PFSK-1 (cell line): ENCODE data around the gene PLD5.

Experiments used
- FOXP2 ChIP-seq: optimal IDR thresholded peaks from 2 replicates; pipeline ENCODE3; 2011; ENCODE audit warnings: borderline replicate concordance, control low read depth, inconsistent platforms; ENCODE audit not compliant: insufficient read depth; ENCODE audit errors: extremely low read length, extremely low read depth
- POLR2AphosphoS5 ChIP-seq: IDR thresholded peaks from 2 replicates; pipeline ENCODE4 v1.6.1; 2012; ENCODE audit warnings: low read depth, mild to moderate bottlenecking, control low read depth, low read length, moderate library complexity
- REST ChIP-seq, 2 experiments: IDR thresholded peaks; 2 replicates each; pipeline versions ENCODE4 v1.6.1 to v1.8.0; 2011 to 2012; ENCODE audit warnings: low read depth in 2 of 2, low read length in 2 of 2, control low read depth in 1 of 2, inconsistent platforms in 1 of 2, mild to moderate bottlenecking in 1 of 2, moderate library complexity in 1 of 2; ENCODE audit not compliant: insufficient read depth in 1 of 2
- SIN3A ChIP-seq: IDR thresholded peaks from 2 replicates; pipeline ENCODE4 v1.6.1; 2012; ENCODE audit warnings: mild to moderate bottlenecking, low read length, moderate library complexity, borderline replicate concordance; ENCODE audit not compliant: insufficient read depth
- TAF1 ChIP-seq: IDR thresholded peaks from 2 replicates; pipeline ENCODE4 v1.6.1; 2012; ENCODE audit warnings: low read length, control low read depth, borderline replicate concordance; ENCODE audit not compliant: insufficient read depth

PLD5 gene

GRCh38 chr1:242542271-242542670 lies 17.8 kb upstream of the PLD5 start:
- no peak for TF ChIP-seq SIN3A
- TF ChIP-seq REST (IDR thresholded peaks at IDR 0.05; ENCODE audit: insufficient read depth in 1 of 2, low read depth in 2 of 2, low read length in 2 of 2), result peak; percentile 41 to 85; a peak in 3 of 4 replicates

- TF ChIP-seq SIN3A, result no peak
These were observed 11.5 kb upstream of the PLD5 start for GRCh38 chr1:242535986-242536385.

GRCh38 chr1:242534753-242535152 lies 10.3 kb upstream of the PLD5 start:
- TF ChIP-seq FOXP2, result no peak
- TF ChIP-seq TAF1, result no peak
- TF ChIP-seq REST (IDR thresholded peaks at IDR 0.05; ENCODE audit: insufficient read depth in 1 of 2, low read depth in 2 of 2, low read length in 2 of 2), result no peak
- TF ChIP-seq POLR2AphosphoS5, result no peak
- no peak for TF ChIP-seq SIN3A

- no peak for TF ChIP-seq TAF1
- no peak for TF ChIP-seq REST (IDR thresholded peaks at IDR 0.05; ENCODE audit: insufficient read depth in 1 of 2, low read depth in 2 of 2, low read length in 2 of 2)
- TF ChIP-seq POLR2AphosphoS5, result no peak
- TF ChIP-seq FOXP2, result no peak
- no peak for TF ChIP-seq SIN3A
These were observed 6.3 kb upstream of the PLD5 start for GRCh38 chr1:242530761-242531160.

- TF ChIP-seq FOXP2 (no peak), TAF1 (no peak), REST (IDR thresholded peaks at IDR 0.05; ENCODE audit: insufficient read depth in 1 of 2, low read depth in 2 of 2, low read length in 2 of 2) (no peak), SIN3A (no peak), POLR2AphosphoS5 (no peak)
These were observed 1.3 kb upstream of the PLD5 start for GRCh38 chr1:242525769-242526168.
